Calu3 (cell line): ENCODE results near the gene POLR2H. TPM values are rescaled to one million over a fixed set of nuclear protein-coding genes. Genes with fewer than 3 reads are reported as not detected.

Source experiments
- BruUV-seq: library from RNA; stranded (reverse); fragments of 400-500 nt; replicated peaks from 2 replicates; lab custom pipeline; 2021; lab: Mats Ljungman, UMichigan
- CTCF ChIA-PET: fragments of 300-600 bp; sonication (Branson Sonifier 250); formaldehyde crosslinking; loops from one replicate; lab custom pipeline; 2022; ENCODE audit warnings: antibody characterized with exemption; lab: Charles Lee
- DNase-seq: peaks from one replicate; pipeline ENCODE4 v3.0.0; 2022
- H3K27ac Mint-ChIP-seq: one replicate; pipeline ENCODE4 v1.8.0; 2022; ENCODE audit warnings: mixed read lengths; ENCODE audit not compliant: unreplicated experiment
- H3K27me3 Mint-ChIP-seq: one replicate; pipeline ENCODE4 v1.8.0; 2022; ENCODE audit warnings: mixed read lengths; ENCODE audit not compliant: unreplicated experiment
- H3K36me3 Mint-ChIP-seq: one replicate; pipeline ENCODE4 v1.8.0; 2022; ENCODE audit warnings: mild to moderate bottlenecking, moderate library complexity, mixed read lengths; ENCODE audit not compliant: insufficient read depth, unreplicated experiment
- H3K4me1 Mint-ChIP-seq: one replicate; pipeline ENCODE4 v1.8.0; 2022; ENCODE audit warnings: mild to moderate bottlenecking, low read depth, mixed read lengths; ENCODE audit not compliant: unreplicated experiment
- H3K4me3 Mint-ChIP-seq: one replicate; pipeline ENCODE4 v1.8.0; 2022; ENCODE audit warnings: mild to moderate bottlenecking, low read depth, moderate library complexity, mixed read lengths; ENCODE audit not compliant: unreplicated experiment
- H3K9me3 Mint-ChIP-seq: one replicate; pipeline ENCODE4 v1.8.0; 2022; ENCODE audit warnings: low read depth, mixed read lengths; ENCODE audit not compliant: unreplicated experiment
- intact Hi-C: fragments of 100-400 bp; cut with micrococcal nuclease; formaldehyde crosslinking; loops from one replicate; pipeline ENCODE4 v1.10.0; 2022; ENCODE audit not compliant: unreplicated experiment
- total RNA-seq: library from RNA; stranded (reverse); gene quantifications from 2 replicates; pipeline ENCODE4 v1.2.3, GENCODE V29; 2022
- TF ChIP-seq, protein P1 (sequence below): fragments of 200-600 bp; IDR thresholded peaks from one replicate; pipeline ENCODE4 v1.8.0; 2022; ENCODE audit warnings: antibody characterized with exemption; ENCODE audit not compliant: unreplicated experiment

POLR2H gene
- total RNA-seq, 1 experiment from 2014 or later = 128 TPM

GRCh38 chr3:184335661-184336546 lies 25.6 kb upstream of the POLR2H start:
- TF ChIP-seq, protein P1, sequence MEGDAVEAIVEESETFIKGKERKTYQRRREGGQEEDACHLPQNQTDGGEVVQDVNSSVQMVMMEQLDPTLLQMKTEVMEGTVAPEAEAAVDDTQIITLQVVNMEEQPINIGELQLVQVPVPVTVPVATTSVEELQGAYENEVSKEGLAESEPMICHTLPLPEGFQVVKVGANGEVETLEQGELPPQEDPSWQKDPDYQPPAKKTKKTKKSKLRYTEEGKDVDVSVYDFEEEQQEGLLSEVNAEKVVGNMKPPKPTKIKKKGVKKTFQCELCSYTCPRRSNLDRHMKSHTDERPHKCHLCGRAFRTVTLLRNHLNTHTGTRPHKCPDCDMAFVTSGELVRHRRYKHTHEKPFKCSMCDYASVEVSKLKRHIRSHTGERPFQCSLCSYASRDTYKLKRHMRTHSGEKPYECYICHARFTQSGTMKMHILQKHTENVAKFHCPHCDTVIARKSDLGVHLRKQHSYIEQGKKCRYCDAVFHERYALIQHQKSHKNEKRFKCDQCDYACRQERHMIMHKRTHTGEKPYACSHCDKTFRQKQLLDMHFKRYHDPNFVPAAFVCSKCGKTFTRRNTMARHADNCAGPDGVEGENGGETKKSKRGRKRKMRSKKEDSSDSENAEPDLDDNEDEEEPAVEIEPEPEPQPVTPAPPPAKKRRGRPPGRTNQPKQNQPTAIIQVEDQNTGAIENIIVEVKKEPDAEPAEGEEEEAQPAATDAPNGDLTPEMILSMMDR = no peak
- Mint-ChIP-seq H3K36me3 (peaks cover 77% of the 10 kb centered on the region), H3K4me3 (peak overlapping the region; percentile 86), H3K27me3 (no peaks in the 10 kb centered on the region), H3K27ac (peak overlapping the region; percentile 43), H3K4me1 (peaks cover 52% of the 10 kb centered on the region), H3K9me3 (no peaks in the 10 kb centered on the region)
- BruUV-seq = TSS peak; percentile 26
- DNase-seq = peak; percentile 97
- CTCF ChIA-PET = interaction anchor here (0.6 to 0.9 kb wide), 2 partner anchors 10 to 31 kb away, joined by 3 read pairs; no protein-coding TSS in a partner anchor
- intact Hi-C loops = no loop called here

GRCh38 chr3:184336547-184337398 lies 24.7 kb upstream of the POLR2H start:
- Mint-ChIP-seq H3K27me3 (no peaks in the 10 kb centered on the region), H3K27ac (peak overlapping the region; percentile 43), H3K4me1 (peaks cover 56% of the 10 kb centered on the region), H3K9me3 (no peaks in the 10 kb centered on the region), H3K36me3 (peaks cover 69% of the 10 kb centered on the region), H3K4me3 (peak overlapping the region; percentile 86)
- DNase-seq = no peak
- TF ChIP-seq, protein P1 = no peak
- CTCF ChIA-PET = interaction anchor here (1.7 kb wide), 1 partner anchor 9 kb away, joined by 4 read pairs; no protein-coding TSS in a partner anchor
- BruUV-seq = TSS peak; percentile 47
- intact Hi-C loops = no loop called here

GRCh38 chr3:184337399-184337714 lies 24.2 kb upstream of the POLR2H start, which contains the start of gene FAM131A:
FAM131A (plus strand) TSS chr3:184337600; CDS start chr3:184337631, 31 bp downstream.
- Mint-ChIP-seq H3K27ac (peak within 1 kb of the TSS; percentile 43), H3K9me3 (no peaks in the 10 kb centered on the region), H3K4me1 (peaks cover 56% of the 10 kb centered on the region), H3K4me3 (peak within 1 kb of the TSS; percentile 86), H3K36me3 (peaks cover 65% of the 10 kb centered on the region), H3K27me3 (no peaks in the 10 kb centered on the region)
- BruUV-seq = no TSS peak
- CTCF ChIA-PET = interaction anchor here (1.7 kb wide), 1 partner anchor 8 kb away, joined by 4 read pairs; no protein-coding TSS in a partner anchor
- TF ChIP-seq, protein P1 = no peak
- intact Hi-C loops = no loop called here
- no peak for DNase-seq

DNA sequence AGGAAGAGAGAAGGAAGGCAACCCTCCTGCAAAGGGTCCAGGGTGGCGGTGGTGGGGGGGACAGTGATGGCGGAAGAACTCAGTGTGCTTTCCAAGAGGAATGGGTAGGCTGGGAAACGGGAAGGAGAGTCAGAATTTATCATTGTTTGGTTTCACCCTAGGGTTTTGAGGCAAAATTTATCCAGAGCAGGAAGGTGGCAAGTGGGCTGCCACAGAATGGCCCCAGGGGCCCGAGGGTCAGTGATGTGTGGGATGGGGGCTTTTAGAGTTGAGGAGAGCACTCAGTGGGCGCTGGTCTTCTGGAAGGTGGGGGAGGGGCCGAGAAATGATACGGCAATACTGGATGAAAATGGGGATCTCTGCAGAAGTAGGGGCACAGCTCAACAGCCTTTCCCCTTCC lies 23.5 kb upstream of the POLR2H start:
- Mint-ChIP-seq H3K27ac (peak overlapping the region; percentile 21), H3K27me3 (no peaks in the 10 kb centered on the region), H3K36me3 (peaks cover 58% of the 10 kb centered on the region), H3K9me3 (no peaks in the 10 kb centered on the region), H3K4me3 (no peak overlapping the region), H3K4me1 (peaks cover 50% of the 10 kb centered on the region)
- BruUV-seq = no TSS peak
- intact Hi-C loops = no loop called here
- no peak for DNase-seq
- TF ChIP-seq, protein P1 = no peak
- CTCF ChIA-PET = interaction anchor here (0.6 to 1.7 kb wide), 2 partner anchors 8 to 138 kb away, joined by 3 to 4 read pairs; no protein-coding TSS in a partner anchor
